ENCODE measurements around the gene TRA2B. TPM values are rescaled to one million over a fixed set of nuclear protein-coding genes. Genes with fewer than 3 reads are reported as not detected.

The TRA2B gene
- polyA plus RNA-seq, 1 experiment: 216 TPM

- ChIA-PET CTCF (interaction anchor here (0.8 to 10.3 kb wide), 5 partner anchors 14 to 267 kb away, joined by 3 to 99 read pairs (median 9); no protein-coding TSS in a partner anchor), POLR2A (interaction anchor here (0.6 to 4.9 kb wide), 3 partner anchors 10 to 175 kb away, joined by 4 to 26 read pairs (median 13); partner anchors contain the start of gene TRA2B)
- no peak for DNase-seq (ENCODE audit: low read depth, low spot score)
- no peak overlapping the region for H3K27ac ChIP-seq (ENCODE audit: low read depth, low read length)
- H3K4me3 ChIP-seq (ENCODE audit: low read depth, low read length): peak overlapping the region; percentile 1; the same call in 1 of the 2 replicates
- H3K9me3 ChIP-seq (ENCODE audit: control insufficient read depth, insufficient read depth, low read length): no peaks in the 10 kb centered on the region
- TF ChIP-seq CTCF (IDR thresholded peaks at IDR 0.05; ENCODE audit: low read depth, low read length): no peak
- no peaks in the 10 kb centered on the region for H3K27me3 ChIP-seq (ENCODE audit: control insufficient read depth, insufficient read depth, low read length)
Measured at GRCh38 chr3:185927501-185928200, 10.2 kb downstream of the TRA2B start.

DNA sequence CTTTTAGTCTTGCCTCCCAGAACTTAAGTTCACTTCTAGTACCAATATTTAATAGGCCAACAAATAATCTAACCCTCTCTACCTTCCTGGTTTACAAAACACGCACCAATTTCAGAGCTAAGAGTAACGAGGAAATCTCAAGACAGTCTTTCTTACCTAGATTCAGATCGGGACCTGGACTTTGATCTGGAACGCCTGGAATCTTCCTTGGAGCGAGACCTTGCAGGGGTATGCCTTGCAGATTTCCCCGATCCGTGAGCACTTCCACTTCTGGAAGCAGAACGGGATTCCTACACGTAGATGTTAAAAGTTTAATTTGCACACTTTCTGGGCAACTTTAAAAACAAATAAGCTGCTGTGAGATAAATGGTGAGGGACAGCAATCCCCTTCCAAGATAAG, 11.4 kb downstream of the TRA2B start:
- Histone ChIP-seq H3K9me3 (ENCODE audit: control insufficient read depth, insufficient read depth, low read length) (no peaks in the 10 kb centered on the region), H3K4me3 (ENCODE audit: low read depth, low read length) (no peak overlapping the region), H3K27me3 (ENCODE audit: control insufficient read depth, insufficient read depth, low read length) (no peaks in the 10 kb centered on the region), H3K27ac (ENCODE audit: low read depth, low read length) (no peak overlapping the region)
- CTCF ChIA-PET: interaction anchor here (1.6 to 10.3 kb wide), 4 partner anchors 18 to 266 kb away, joined by 4 to 99 read pairs (median 24); no protein-coding TSS in a partner anchor
- POLR2A ChIA-PET: interaction anchor here (0.5 to 4.9 kb wide), 2 partner anchors 11 to 119 kb away, joined by 5 to 26 read pairs; partner anchors contain the start of gene TRA2B
- TF ChIP-seq CTCF (IDR thresholded peaks at IDR 0.05; ENCODE audit: low read depth, low read length): no peak
- no peak for DNase-seq (ENCODE audit: low read depth, low spot score)

GRCh38 chr3:185925353-185925752, 12.5 kb downstream of the TRA2B start:
- Histone ChIP-seq H3K9me3 (ENCODE audit: control insufficient read depth, insufficient read depth, low read length) (no peaks in the 10 kb centered on the region), H3K4me3 (ENCODE audit: low read depth, low read length) (no peak overlapping the region), H3K27me3 (ENCODE audit: control insufficient read depth, insufficient read depth, low read length) (no peaks in the 10 kb centered on the region), H3K27ac (ENCODE audit: low read depth, low read length) (no peak overlapping the region)
- POLR2A ChIA-PET: interaction anchor here (4.9 kb wide), 1 partner anchor 12 kb away, joined by 26 read pairs; the partner anchor contains the start of gene TRA2B
- no peak for TF ChIP-seq CTCF (IDR thresholded peaks at IDR 0.05; ENCODE audit: low read depth, low read length)
- CTCF ChIA-PET: interaction anchor here (6.8 to 10.3 kb wide), 2 partner anchors 19 to 265 kb away, joined by 38 to 99 read pairs; no protein-coding TSS in a partner anchor
- DNase-seq (ENCODE audit: low read depth, low spot score): no peak

- Histone ChIP-seq H3K27ac (ENCODE audit: low read depth, low read length) (no peak overlapping the region), H3K9me3 (ENCODE audit: control insufficient read depth, insufficient read depth, low read length) (no peaks in the 10 kb centered on the region), H3K27me3 (ENCODE audit: control insufficient read depth, insufficient read depth, low read length) (no peaks in the 10 kb centered on the region), H3K4me3 (ENCODE audit: low read depth, low read length) (no peak overlapping the region)
- no peak for DNase-seq (ENCODE audit: low read depth, low spot score)
- ChIA-PET CTCF (interaction anchor here (6.8 to 10.3 kb wide), 2 partner anchors 20 to 264 kb away, joined by 38 to 99 read pairs; no protein-coding TSS in a partner anchor), POLR2A (interaction anchor here (4.9 kb wide), 1 partner anchor 13 kb away, joined by 26 read pairs; the partner anchor contains the start of gene TRA2B)
- TF ChIP-seq CTCF (IDR thresholded peaks at IDR 0.05; ENCODE audit: low read depth, low read length): no peak
Measured at GRCh38 chr3:185924375-185924774, 13.4 kb downstream of the TRA2B start.

DNA sequence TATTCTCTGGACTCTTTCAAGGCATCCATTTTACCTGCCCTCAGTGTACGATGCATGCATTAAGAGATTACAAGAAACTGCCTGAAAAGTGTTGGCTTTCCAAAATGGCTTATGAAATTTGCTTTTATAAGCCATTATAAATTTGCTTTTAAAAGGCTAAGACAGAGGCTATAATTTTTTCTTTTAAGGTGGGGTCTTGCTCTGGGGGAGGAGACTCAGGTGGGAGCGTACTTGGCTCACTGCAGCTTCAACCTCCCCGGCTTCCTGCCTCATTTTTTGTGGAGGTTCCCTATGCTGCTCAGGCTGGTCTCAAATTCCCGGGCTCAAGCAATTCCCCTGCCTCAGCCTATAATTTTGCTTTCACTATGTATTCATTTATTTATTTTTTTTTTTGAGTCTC, 17.6 kb downstream of the TRA2B start:
- Histone ChIP-seq H3K9me3 (ENCODE audit: control insufficient read depth, insufficient read depth, low read length) (no peaks in the 10 kb centered on the region), H3K4me3 (ENCODE audit: low read depth, low read length) (no peak overlapping the region), H3K27me3 (ENCODE audit: control insufficient read depth, insufficient read depth, low read length) (no peaks in the 10 kb centered on the region), H3K27ac (ENCODE audit: low read depth, low read length) (no peak overlapping the region)
- POLR2A ChIA-PET: no interaction called here
- no peak for TF ChIP-seq CTCF (IDR thresholded peaks at IDR 0.05; ENCODE audit: low read depth, low read length)
- CTCF ChIA-PET: interaction anchor here (0.5 to 1.4 kb wide), 3 partner anchors 23 to 259 kb away, joined by 3 to 6 read pairs (median 5); no protein-coding TSS in a partner anchor
- DNase-seq (ENCODE audit: low read depth, low spot score): no peak
